HG02973 (cell line): ENCODE measurements around the gene ZNF146.
A peak's percentile ranks its signal among the peaks of the same experiment; 100 is the strongest.
"Not testable (repeated sequence)": the region's sequence is repeated elsewhere in the genome, so short reads cannot be mapped to it uniquely, and the experiment has no call there.

ENCODE experiments used
- ATAC-seq: cut with Tn5 transposase; IDR thresholded peaks from one replicate; pipeline ENCODE4 v1.9.1; 2021; ENCODE audit warnings: moderate library complexity; ENCODE audit not compliant: unreplicated experiment

The ZNF146 gene

DNA sequence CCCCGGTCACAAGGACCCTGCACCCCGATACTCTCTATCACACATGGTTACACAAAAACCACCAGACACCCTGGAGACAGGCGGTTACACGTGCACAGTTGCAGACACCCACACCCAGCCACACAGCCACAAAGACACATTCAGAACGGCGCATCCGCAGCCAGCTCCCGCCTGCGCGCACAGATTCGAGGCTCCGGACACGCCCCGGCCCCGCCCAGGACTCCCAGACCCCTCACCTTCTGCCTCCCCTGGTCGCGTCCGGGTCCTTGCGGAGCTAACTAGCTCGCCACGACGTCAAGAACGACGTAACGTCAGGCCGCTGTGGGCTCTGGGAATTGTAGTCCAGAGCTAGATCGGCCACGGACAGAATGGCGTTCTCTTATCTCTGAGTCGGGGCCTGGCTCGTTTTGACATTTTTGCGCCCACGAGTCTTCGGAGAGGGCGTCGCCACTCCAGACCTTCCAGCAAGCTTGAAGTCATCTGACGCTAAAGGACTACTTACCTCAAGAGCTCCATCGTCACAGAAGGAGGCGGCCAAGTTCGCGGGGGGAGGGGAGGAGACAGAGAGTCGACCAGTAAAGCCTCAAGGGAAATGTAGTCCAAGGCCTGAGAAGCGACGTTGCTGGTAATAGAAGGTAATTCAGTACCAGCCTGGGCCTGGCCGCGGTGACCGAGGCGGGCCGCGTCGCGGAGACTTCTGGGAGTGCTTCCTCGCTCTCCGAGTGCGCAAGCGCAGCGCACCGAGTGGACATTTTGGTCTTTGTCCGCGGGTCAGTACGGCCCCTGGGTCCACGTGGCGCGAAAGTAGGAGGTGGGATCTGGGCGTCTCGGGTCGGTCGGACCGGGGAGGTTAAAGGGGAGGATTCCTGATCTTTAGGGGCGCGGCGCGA lies at the start of gene ZNF146, which contains the start of gene ZNF565:
TSS of gene ZNF146 (plus strand) at position 721 of the 890 bp plus-strand sequence. CDS start 21,335 bp downstream, outside the sequence.
TSS of gene ZNF565 (minus strand) at position 280 of the 890 bp plus-strand sequence. CDS start 12,680 bp downstream, outside the sequence.
- ATAC-seq: peak; percentile 89

DNA sequence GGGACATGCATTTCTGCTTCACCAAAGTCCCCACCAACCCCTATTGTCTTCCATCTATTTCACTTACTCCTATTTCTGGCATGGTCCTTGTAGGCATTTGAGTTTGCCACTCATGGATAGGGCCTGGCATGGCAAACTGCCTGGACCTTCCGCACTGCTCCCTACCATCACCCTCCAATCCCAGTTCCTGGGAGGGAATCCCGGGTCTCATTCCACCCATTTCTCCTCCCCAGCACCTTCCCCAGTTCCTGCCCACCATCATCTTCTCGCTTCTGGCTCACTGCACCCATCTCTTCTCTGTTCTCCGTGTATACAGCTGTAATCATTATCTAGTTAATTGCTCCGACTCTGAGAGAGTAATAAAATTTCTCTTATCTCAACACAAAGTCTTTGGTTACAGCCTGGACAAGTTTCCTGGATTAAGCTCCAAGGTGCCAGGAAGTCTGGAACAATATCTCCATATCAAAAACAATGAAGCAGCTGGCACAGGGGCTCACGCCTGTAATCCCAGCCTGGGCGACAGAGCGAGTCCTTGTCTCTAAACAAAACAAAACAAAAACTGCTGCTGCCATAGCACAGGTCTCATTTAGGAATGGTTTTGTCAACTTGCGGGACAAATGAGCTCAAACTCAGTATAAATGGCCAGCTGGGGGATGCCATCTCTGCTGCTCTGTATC lies 45.7 kb upstream of the ZNF146 start:
- ATAC-seq: no peak

DNA sequence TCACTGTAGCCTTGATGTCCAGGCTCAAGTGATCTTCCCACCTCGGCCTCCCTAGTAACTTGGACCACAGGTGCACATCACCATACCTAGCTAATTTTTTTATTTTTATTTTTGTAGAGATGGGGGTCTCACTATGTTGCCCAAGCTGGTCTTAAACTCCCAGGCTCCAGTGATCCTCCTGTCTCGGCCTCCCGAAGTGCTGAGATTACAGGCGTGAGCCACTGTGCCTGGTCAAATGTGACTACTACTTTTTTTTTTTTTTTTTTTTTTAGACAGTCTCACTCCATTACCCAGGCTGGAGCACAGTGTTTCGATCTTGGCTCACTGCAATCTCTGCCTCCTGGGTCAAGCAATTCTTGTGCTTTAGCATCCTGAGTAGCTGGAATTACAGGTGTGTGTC lies 42.1 kb upstream of the ZNF146 start:
- no peak for ATAC-seq

DNA sequence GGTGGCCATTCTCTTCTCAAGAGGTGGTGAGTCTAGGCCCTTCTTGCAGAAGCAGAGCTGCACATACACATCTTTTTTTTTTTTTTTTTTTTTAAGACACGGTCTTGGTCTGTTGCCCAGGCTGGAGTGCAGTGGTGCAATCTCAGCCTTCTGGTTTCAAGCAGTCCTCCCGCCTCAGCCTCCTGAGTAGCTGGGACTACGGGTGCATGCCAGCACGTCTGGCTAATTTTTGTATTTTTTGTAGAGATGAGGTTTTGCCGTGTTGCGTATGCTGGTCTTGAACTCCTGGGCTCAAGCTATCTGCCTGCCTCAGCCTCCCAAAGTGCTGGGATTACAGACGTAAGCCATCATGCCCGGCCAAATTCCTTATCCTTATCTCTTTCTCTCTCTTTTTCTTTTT lies 41.1 kb upstream of the ZNF146 start:
- ATAC-seq: not testable (repeated sequence)

DNA sequence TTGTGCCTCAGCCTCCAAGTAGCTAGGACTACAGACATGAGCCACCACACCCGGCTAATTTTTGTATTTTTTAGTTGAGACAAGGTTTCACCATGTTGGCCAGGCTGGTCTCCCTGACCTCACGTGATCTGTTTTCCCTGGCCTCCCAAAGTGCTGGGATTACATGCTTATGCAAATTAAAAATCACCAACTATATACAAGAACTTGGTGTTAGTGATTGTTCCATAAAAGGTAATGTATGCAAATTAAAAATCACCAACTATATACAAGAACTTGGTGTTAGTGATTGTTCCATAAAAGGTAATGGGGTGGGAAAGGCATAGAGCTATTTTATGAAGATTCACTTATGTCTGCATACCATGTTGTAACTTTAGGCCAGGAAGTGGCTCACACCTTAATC lies 35.8 kb upstream of the ZNF146 start:
- ATAC-seq: not testable (repeated sequence)

DNA sequence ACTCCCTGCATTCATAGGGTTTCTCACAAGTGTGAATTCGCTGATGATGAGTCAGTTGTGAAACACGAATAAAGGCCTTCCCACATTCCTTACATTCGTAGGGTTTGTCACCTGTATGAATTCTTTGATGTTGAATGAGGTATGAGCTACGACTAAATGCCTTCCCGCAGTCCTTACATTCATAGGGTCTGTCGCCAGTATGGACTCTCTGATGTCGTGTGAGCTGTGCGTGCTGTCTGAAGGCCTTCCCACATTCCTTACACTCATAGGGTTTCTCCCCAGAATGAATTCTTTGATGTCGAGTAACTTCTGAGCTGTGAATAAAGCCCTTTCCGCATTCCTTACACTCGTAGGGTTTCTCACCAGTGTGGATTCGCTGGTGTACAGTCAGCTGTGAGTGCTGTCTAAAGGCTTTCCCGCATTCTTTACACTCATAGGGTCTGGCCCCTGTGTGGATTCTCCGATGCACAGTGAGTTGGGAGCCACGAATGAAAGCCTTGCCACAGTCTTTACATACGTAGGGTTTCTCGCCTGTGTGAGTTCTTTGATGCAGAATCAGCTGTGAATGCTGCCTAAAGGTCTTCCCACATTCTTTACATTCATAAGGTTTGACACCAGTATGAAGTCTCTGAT lies 32.2 kb upstream of the ZNF146 start:
- no peak for ATAC-seq

DNA sequence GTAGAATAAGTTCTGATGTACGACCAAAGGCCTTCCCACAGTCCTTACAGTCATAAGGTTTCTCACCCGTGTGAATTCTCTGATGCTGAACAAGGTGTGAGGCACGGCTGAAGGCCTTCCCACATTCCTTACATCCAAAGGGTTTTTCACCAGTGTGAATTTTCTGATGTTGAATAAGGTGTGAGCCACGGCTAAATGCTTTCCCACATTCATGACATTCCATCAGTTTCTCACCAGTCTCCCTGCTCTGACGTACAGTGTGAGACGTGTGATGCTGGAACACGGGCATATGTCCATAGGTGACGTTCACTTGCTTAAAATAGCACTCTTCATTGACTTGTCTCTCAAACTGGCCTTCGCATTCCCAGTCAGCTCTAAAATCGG lies 31.7 kb upstream of the ZNF146 start:
- ATAC-seq: no peak

DNA sequence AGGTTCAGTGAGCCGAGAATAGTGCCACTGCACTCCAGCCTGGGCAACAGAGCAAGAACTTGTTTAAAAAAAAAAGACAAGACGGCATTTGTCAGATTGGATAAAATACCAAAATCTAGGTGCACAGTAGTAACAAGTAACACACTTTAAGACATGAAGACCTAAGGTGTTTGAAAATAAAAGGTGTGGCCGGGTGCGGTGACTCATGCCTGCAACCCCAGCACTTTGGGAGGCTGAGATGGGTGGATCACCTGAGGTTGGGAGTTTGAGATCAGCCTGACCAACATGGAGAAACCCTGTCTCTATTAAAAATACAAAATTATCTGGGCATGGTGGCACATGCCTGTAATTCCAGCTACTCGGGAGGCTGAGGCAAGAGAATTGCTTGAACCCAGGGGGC lies 28.2 kb upstream of the ZNF146 start:
- not testable (repeated sequence) for ATAC-seq

DNA sequence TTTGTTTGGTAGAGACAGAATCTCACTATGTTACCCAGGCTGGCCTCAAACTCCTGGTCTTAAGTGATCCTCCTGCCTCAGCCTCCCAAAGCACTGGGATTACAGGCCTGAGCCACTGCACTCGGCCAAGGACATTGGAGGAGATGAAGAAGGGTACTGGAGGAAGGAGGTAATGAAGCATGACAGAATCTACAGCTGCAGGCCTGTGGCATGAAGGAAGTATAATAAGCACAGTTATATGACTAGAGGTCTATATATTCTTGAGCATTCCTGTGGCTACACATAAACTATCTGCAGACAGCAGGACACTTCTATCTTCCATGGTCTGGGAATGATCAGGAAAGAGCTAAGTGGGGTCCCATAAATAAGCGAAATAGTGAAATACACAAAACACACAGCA lies 18.7 kb upstream of the ZNF146 start:
- ATAC-seq: no peak

DNA sequence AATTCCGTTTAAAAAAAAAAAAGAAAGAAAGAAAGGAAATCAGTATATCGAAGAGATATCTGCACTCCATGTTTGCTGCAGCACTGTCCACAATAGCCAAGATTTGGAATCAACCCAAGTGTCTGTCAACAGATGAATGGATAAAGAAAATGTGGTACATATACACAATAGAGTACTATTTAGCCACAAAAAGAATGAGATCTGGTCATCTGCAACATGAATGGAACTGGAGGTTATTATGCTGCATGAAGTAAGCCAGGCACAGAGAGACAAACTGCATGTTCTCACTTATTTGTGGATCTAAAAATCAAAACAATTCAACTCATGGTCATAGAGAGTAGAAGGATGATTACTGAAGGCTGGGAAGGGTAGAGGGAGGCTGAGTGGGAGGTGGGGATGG lies 16.8 kb upstream of the ZNF146 start:
- no peak for ATAC-seq

DNA sequence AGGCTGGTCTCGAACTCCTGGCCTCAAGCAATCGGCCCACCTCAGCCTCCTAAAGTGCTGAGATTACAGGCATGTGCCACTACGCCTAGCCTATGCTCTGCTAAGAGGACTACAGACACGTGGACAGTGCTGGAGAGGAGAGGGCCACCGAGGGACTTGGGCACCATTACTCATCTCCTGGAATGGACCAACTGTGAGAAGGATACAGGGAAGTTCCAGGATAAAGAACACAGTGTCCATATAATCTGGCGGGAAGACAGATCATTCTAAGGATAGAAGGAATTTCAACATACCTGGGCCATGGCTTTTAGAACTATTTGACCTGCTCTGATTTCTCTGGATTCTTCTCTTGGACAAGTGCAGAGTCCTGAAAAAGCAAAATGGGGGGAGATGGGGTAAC lies 13.2 kb upstream of the ZNF146 start:
- ATAC-seq: no peak

DNA sequence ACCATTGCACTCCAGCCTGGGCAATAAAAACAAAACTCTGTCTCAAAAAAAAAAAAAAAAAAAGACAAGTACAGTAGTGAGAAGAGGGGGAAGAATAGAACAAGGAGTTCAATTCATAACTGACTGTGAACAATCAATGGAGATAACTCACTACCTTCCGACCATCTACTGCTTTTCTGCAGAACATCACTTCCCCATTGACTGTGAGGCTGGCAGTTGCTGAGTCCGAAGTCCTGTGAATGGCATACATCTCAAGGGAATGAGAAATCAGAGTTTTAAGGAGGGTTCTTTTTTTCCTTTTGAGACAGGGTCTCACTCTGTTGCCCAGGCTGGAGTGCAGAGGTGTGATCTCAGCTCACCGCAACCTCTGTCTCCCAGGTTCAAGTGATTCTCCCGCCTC lies 11.6 kb upstream of the ZNF146 start:
- ATAC-seq: no peak

DNA sequence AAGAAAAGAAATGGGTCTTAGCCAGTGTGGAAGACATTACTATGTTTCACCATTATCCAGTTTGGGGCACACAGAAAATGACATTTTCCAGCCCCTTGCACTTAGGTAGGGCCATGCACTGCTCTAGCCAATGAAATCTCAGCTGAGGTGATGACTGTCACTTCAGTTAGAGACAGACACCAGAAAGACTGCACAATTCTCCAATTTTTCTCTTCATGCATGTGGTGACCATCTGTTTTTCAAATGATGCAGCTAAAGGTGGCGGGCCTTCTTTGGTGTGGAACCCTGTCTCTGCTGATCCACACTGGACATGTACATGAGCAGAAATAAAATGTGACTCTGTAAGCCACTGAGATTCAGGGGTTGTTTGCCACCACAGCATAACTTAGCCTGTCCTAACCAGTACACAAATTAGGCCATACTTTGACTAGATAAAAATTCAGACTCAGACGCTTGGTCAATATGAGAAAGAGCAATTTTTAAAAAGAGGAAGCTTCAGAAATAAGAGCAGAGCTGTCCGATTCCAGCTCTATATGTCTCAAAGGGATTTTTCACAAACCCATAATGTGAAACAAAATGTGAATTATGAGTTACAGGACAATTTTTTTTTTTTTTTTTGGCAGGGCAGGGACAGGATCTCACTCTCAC lies 7.2 kb upstream of the ZNF146 start:
- no peak for ATAC-seq

DNA sequence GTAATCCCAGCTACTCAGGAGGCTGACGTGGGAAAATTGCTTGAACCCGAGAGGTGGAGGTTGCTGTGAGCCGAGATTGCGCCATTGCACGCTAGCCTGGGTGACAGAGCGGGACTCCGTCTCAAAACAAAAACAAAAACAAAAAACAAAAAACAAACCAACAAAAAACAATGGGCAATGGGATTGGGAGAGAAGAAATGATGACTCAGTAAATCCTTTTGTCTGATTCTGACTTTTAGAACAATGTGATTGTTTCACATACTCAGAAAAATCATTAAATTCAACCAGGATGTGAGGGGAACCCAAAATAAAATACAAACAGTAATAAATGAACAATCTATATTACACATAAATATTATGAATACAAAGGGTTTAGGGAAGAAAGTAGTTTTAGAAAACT lies 5.5 kb upstream of the ZNF146 start:
- ATAC-seq: no peak

DNA sequence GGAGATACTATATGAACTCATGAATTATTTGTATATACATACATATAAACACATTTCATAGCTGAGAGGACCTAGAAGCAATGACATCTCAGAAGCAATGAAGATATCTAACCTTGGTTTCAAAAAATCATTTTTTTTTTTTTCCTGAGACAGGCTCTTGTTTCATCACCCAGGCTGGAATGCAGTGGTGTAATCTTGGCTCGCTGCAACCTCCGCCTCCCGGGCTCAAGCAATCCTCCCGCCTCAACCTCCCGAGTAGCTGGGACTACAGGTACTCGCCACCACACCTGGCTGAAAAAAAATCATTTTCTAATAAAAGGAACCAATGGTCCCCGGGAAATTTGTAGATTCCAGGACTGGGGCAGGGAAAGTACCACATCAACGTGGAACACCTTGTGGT lies 4.4 kb upstream of the ZNF146 start:
- ATAC-seq: no peak

DNA sequence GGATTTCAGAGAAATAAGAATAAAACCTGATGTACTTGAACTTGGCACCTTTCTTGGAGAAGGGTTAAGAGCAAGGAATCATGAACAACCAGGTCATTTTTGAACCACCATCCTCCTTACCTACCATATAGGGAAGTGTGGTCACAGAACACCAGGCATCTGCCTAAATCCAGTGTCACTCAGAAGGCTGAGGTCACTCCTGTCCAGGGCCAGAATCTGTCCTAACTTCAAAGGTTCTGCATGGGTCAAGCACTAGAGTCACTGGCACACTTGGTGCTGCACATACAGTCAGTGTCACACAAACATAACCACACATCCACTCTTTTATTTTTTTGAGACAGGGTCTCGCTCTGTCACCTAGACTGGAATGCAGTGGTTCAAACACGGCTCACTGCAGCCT lies 2.0 kb upstream of the ZNF146 start:
- ATAC-seq: no peak

DNA sequence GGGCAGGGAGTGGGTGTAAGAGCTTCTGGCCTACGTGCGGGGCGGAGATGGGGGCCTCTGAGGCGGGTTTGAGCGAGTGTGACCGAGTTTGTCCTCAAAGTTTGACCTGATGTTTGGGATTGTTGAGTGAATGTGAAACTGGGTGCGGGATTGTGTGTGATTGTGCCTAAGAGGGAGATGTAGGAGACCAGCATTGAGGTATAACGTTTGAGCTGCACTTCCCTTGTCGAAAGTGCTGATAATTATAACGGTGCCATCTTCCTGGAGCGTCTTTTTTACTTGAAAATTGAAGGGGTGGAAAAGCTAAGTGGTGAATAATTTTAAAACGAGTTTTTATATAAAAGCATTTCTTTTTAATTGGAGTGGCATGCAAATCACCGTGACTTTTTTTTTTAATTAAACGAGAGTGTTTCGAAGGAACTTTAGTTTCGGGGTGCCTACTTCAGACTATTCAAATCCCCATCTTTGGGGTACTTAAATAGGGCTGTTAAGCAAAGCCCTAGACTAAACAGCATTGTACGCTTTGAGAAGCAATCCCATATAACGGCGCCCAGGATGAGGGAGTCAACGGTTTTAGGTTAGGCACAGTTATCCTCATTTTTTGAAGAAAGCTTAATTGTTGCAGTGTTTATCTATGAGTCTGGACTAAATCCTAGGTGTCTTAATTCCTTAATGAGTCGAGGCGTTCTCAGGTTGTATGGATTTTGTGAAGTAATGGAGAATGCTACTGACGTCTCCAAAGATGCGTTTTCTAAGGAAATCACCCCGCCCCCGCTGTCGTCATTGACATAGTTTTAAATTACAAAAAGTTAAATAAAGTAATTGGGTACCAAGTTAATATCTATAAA lies 594 bp downstream of the ZNF146 start:
- peak; percentile 1 for ATAC-seq

DNA sequence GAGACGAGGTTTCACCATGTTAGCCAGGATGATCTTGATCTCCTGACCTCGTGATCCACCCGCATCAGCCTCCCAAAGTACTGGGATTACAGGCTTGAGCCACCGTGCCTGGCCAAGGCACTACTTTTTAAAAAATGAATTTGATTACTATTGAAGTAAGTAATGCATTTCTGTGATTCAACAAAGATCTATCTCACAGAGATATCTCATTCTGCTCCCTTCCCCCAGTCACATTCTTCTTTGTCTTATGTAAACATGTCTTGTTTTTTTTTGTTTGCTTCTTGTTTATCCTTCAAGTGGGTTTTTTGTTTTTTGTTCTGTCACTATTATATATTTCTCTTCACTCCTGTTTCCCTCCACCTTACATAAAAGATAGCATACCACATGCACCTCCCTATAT lies 6.6 kb downstream of the ZNF146 start:
- no peak for ATAC-seq

DNA sequence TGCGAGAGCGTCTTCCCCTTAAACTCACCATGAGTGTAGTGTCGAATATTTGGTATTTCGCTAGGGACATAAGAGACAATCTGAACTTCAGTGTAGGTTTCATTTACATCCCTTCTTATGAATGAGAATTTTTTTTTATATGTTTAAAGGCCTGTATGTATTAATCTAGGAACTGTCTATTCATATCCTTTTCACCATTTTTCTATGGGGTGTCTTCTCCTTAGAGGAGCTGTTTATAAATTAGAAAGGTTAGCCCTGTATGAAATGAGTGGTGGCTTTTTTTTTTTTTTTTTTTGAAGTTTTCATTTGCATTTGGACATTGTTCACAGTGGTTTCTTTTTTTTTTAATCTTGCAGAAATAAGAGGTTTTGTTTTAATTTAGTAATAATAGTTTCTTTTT lies 7.6 kb downstream of the ZNF146 start:
- ATAC-seq: no peak

DNA sequence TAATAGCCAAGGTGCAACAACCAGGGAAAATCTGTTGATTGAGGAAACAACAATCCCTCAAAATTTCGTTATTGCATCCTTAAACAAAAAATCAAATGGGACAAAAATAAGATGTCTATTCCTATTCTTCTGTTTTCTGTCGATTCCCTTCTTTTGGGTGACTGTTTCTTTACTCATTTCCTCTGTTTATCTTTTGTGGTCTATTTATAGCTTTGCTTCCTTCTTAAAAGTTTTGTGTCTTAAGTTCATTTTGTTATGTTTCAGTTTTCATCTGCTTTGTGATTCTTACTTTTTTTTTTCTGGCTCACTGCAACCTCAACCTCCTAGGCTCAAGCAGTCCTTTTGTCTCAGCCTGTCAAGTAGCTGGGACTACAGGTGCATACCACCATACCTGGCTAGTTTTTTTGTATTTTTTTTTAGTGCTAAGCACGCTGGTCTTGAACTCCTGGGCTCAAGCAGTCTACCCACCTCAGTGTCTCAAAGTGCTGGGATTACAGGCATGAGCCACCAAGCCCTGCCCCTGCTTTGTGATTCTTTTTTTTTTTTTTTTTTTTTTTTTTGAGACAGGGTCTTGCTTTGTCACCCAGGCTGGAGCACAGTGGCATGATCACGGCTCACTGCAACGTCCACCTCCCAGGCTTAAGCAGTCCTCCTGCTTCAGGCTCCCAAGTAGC lies 10.4 kb downstream of the ZNF146 start:
- no peak for ATAC-seq
